HepG2 (cell line): ENCODE measurements around the gene HIPK2. TPM values are rescaled to one million over a fixed set of nuclear protein-coding genes. Genes with fewer than 3 reads are reported as not detected.

Source experiments
- ATAC-seq: fragments of 200-7000 bp; cut with Tn5 transposase; 3 replicates; pipeline ENCODE4 v1.9.1; 2020; ENCODE audit warnings: mild to moderate bottlenecking, moderate library complexity
- BruUV-seq: library from RNA; stranded (reverse); fragments of 400-500 nt; replicated peaks from 2 replicates; lab custom pipeline; 2021; lab: Mats Ljungman, UMichigan
- CTCF ChIA-PET: fragments of 300-600 bp; formaldehyde crosslinking; extraction: SDS; loops from one replicate; lab custom pipeline; 2021; ENCODE audit warnings: low total read pairs, inconsistent platforms, low intra/inter-chr PET ratio; lab: Yijun Ruan, JAX
- POLR2A ChIA-PET: fragments of 350-600 bp; sonication (Branson Sonifier 250); formaldehyde crosslinking; loops from one replicate; lab custom pipeline; 2020; ENCODE audit warnings: antibody characterized with exemption, inconsistent platforms; lab: Yijun Ruan, JAX
- DNase-seq: peaks from one replicate; pipeline ENCODE4 v3.0.0-alpha.2; 2015; ENCODE audit warnings: low spot score
- FAIRE-seq: peaks from 3 replicates; lab custom pipeline; 2011; peaks lifted over from hg19 to GRCh38; lab: Jason Lieb, UNC
- H2AFZ ChIP-seq: one replicate; pipeline ENCODE4 v1.6.1; 2011; ENCODE audit warnings: low read length, inconsistent platforms
- H3K27ac ChIP-seq: fragments of 300-600 bp; 3 replicates; pipeline ENCODE4 v1.8.0; 2011; ENCODE audit warnings: mixed run types, mild to moderate bottlenecking, mixed read lengths, low read length, inconsistent platforms; ENCODE audit not compliant: insufficient read depth; ENCODE audit errors: extremely low read length
- H3K27me3 ChIP-seq, 2 experiments: fragments of 200-600 bp in 1 of 2; 2 replicates in 1 of 2; 3 replicates in 1 of 2; pipeline versions ENCODE4 v1.6.0 to v1.8.0; 2011; ENCODE audit warnings: low read length in 2 of 2, mild to moderate bottlenecking in 2 of 2, moderate library complexity in 2 of 2, inconsistent platforms in 1 of 2; ENCODE audit not compliant: insufficient read depth in 2 of 2, control insufficient read depth in 1 of 2
- H3K36me3 ChIP-seq, 2 experiments: fragments of 200-600 bp in 1 of 2; replicated peaks in 1 of 2; 2 replicates in 1 of 2; 3 replicates in 1 of 2; pipeline versions ENCODE4 v1.5.1 to v1.8.0; 2011; ENCODE audit warnings: low read length in 2 of 2, inconsistent platforms in 1 of 2; ENCODE audit not compliant: insufficient read depth in 2 of 2, control insufficient read depth in 1 of 2
- H3K4me1 ChIP-seq: 2 replicates; pipeline ENCODE4 v1.5.1; 2012; ENCODE audit warnings: low read length, inconsistent platforms; ENCODE audit not compliant: insufficient read depth
- H3K4me2 ChIP-seq: 2 replicates; pipeline ENCODE4 v1.6.0; 2011; ENCODE audit warnings: low read depth, low read length, inconsistent platforms
- H3K4me3 ChIP-seq, 3 experiments: fragments of 200-600 bp in 1 of 3; sonication (generic), shearing (Covaris generic) in 1 of 3; replicated peaks in 1 of 3; 2 replicates each; pipeline ENCODE4 v1.5.1; 2011 to 2016; ENCODE audit warnings: low read length in 3 of 3, inconsistent platforms in 2 of 3, low read depth in 2 of 3, mild to moderate bottlenecking in 2 of 3, control low read depth in 1 of 3, mixed read lengths in 1 of 3; ENCODE audit not compliant: insufficient read depth in 1 of 3
- H3K79me2 ChIP-seq: one replicate; pipeline ENCODE4 v1.6.1; 2011; ENCODE audit warnings: low read length, inconsistent platforms; ENCODE audit not compliant: insufficient read depth
- H3K9ac ChIP-seq: 2 replicates; pipeline ENCODE4 v1.6.0; 2011; ENCODE audit warnings: mild to moderate bottlenecking, low read depth, low read length, inconsistent platforms; ENCODE audit not compliant: insufficient read depth
- H3K9me3 ChIP-seq: 2 replicates; pipeline ENCODE4 v1.5.1; 2012; ENCODE audit warnings: mild to moderate bottlenecking, low read length
- H4K20me1 ChIP-seq: 2 replicates; pipeline ENCODE4 v1.6.0; 2011; ENCODE audit warnings: inconsistent platforms, mild to moderate bottlenecking, low read length, moderate library complexity; ENCODE audit not compliant: insufficient read depth
- GATAD1 ChIP-seq: IDR thresholded peaks from 2 replicates; pipeline ENCODE4 v1.6.1; 2016; ENCODE audit warnings: missing genetic modification reagents, missing compliant biosample characterization
- HMG20A ChIP-seq: IDR thresholded peaks from 2 replicates; pipeline ENCODE4 v1.6.1; 2016; ENCODE audit warnings: borderline replicate concordance
- HNRNPK ChIP-seq: fragments of 200-400 bp; formaldehyde crosslinking; IDR thresholded peaks from 2 replicates; pipeline ENCODE4 v1.6.1; 2018; ENCODE audit warnings: low read length, low read depth, moderate library complexity, mild to moderate bottlenecking; ENCODE audit not compliant: poor library complexity, severe bottlenecking
- MIXL1 ChIP-seq: IDR thresholded peaks from 2 replicates; pipeline ENCODE4 v1.6.1; 2016
- NR1H2 ChIP-seq: sonication (generic); formaldehyde crosslinking; IDR thresholded peaks from 2 replicates; pipeline ENCODE4 v1.8.1; 2022; ENCODE audit warnings: low read depth, missing genetic modification reagents, borderline replicate concordance
- PLRG1 ChIP-seq: fragments of 450-650 bp; conservative IDR thresholded peaks from 2 replicates; pipeline ENCODE4 v1.6.1; 2016
- RARG ChIP-seq: sonication (generic); formaldehyde crosslinking; IDR thresholded peaks from 2 replicates; pipeline ENCODE4 v1.4.0; 2020; ENCODE audit warnings: low read depth, mild to moderate bottlenecking, missing genetic modification reagents
- TBX2 ChIP-seq: sonication (generic); formaldehyde crosslinking; IDR thresholded peaks from 2 replicates; pipeline ENCODE4 v1.5.0; 2020; ENCODE audit warnings: missing genetic modification reagents, mild to moderate bottlenecking, borderline replicate concordance
- THYN1 ChIP-seq: sonication (generic); formaldehyde crosslinking; IDR thresholded peaks from 2 replicates; pipeline ENCODE4 v1.8.1; 2023; ENCODE audit warnings: low read depth, mild to moderate bottlenecking, moderate library complexity, missing genetic modification reagents, borderline replicate concordance
- ZNF510 ChIP-seq: sonication (generic); formaldehyde crosslinking; IDR thresholded peaks from 2 replicates; pipeline ENCODE4 v1.4.0; 2020; ENCODE audit warnings: low read depth, mild to moderate bottlenecking, missing genetic modification reagents
- ZNF772 ChIP-seq: sonication (generic); formaldehyde crosslinking; IDR thresholded peaks from 2 replicates; pipeline ENCODE4 v1.5.0; 2020; ENCODE audit warnings: mild to moderate bottlenecking, missing genetic modification reagents
- WGBS: methylation state at CpG from one replicate; pipeline ENCODE4 v1.1.6; 2017; ENCODE audit warnings: low lambda C conversion rate; 5-methylcytosine and 5-hydroxymethylcytosine counted together
- in situ Hi-C: cut with HindIII; loops from 2 replicates; pipeline ENCODE4 v1.10.0; 2017; ENCODE audit warnings: low pct_unique_long_range_greater_than_20kb; ENCODE audit not compliant: extremely low pct_ligation_motif_present
- intact Hi-C: fragments of 100-400 bp; cut with micrococcal nuclease; formaldehyde crosslinking; loops from one replicate; pipeline ENCODE4 v1.10.0; 2022; ENCODE audit not compliant: unreplicated experiment
- polyA plus RNA-seq, 8 experiments: library from polyadenylated mRNA; depleted of rRNA in 3 of 8; stranded (reverse) in 7 of 8; unstranded in 1 of 8; fragments of >200 nt; fragmentation: Illumina TruSeq in 4 of 8; extraction: Trizol in 4 of 8; gene quantifications; 2 replicates each; pipeline versions ENCODE4 v1.2.1 to v1.2.3, GENCODE V29; 2011 to 2016; ENCODE audit warnings: low read depth in 4 of 8, missing spikeins in 1 of 8, mixed read lengths in 1 of 8; ENCODE audit not compliant: insufficient read depth in 1 of 8
- total RNA-seq, 5 experiments: library from RNA; depleted of rRNA; stranded (reverse); fragments of >200 nt; fragmentation: Illumina TruSeq; extraction: Trizol; gene quantifications; 2 replicates each; pipeline ENCODE4 v1.2.3, GENCODE V29; 2016; ENCODE audit warnings: low read depth in 1 of 5

HIPK2 gene
- total and polyA plus RNA-seq, 2 of the 13 experiments (the other 11 are each of a cell fraction or from before 2014, with no cell fraction given), result 14.4 to 20.2 TPM

DNA sequence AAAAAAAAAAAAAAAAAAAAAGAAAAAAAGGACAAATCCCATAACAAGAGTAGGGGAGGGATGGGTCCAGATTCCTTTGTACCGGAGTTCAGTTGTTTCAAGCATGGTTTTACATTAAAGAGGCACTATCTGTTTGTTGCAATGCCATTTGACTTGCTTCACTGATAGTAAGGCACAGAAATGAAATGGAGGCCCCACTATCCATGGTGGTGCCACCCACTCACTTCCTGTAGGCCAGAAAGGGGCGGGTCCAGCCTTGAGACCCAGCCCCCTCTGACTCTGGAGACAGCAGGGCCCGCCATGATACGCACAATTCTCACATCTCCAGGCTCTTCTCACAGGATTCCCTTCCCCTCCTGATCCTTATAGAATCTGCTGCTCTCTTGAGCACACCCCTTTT is 154.3 kb downstream of the HIPK2 start:
- BruUV-seq, result no TSS peak
- Histone ChIP-seq H3K27me3 (no peaks in the 10 kb centered on the region), H4K20me1 (0 out of 2 replicates have a peak, but pooled peaks cover 3% of the 10 kb centered on the region), H3K9me3 (no peaks in the 10 kb centered on the region), H3K36me3 (peaks cover 24 to 65% of the 10 kb centered on the region in 2 experiments), H3K4me2 (no peak overlapping the region), H3K4me1 (no peaks in the 10 kb centered on the region), H3K27ac (no peak overlapping the region), H3K79me2 (no peaks in the 10 kb centered on the region), H2AFZ (no peak overlapping the region), H3K9ac (no peak overlapping the region), H3K4me3 (no peak overlapping the region)
- intact Hi-C loops, result no loop called here
- DNase-seq (no peak), FAIRE-seq (no peak), ATAC-seq (no peak; the same call in 2 of the 3 replicates)
- no peak for TF ChIP-seq ZNF772 (CRISPR knock-in tag)
- TF ChIP-seq MIXL1 (CRISPR knock-in tag), result no peak
- no peak for TF ChIP-seq PLRG1
- no peak for TF ChIP-seq THYN1 (CRISPR knock-in tag)
- no peak for TF ChIP-seq HMG20A (CRISPR knock-in tag)
- no peak for TF ChIP-seq TBX2
- TF ChIP-seq ZNF510 (CRISPR knock-in tag), result no peak
- no peak for TF ChIP-seq RARG (CRISPR knock-in tag)
- no peak for TF ChIP-seq NR1H2 (CRISPR knock-in tag)
- no peak for TF ChIP-seq HNRNPK
- TF ChIP-seq GATAD1, result no peak
- CTCF ChIA-PET, result no interaction called here
- in situ Hi-C loops, result no loop called here
- POLR2A ChIA-PET, result no interaction called here
- WGBS, result 100% methylated on average over 4 of the region's 4 CpGs
